Dermis blood vessel endothelial cell (primary cell): ENCODE results near the gene SIPA1. TPM values are rescaled to one million over a fixed set of nuclear protein-coding genes. Genes with fewer than 3 reads are reported as not detected.
A peak's percentile ranks its signal among the peaks of the same experiment; 100 is the strongest.

Source experiments
- DNase-seq: peaks from one replicate; pipeline ENCODE4 v3.0.0; 2010
- total RNA-seq: library from RNA; depleted of rRNA; stranded (reverse); fragments of >200 nt; gene quantifications from 2 replicates; pipeline ENCODE4 v1.2.3, GENCODE V29; 2014

Gene SIPA1
- total RNA-seq, 1 donor from 2014 or later = 72.2 TPM

DNA sequence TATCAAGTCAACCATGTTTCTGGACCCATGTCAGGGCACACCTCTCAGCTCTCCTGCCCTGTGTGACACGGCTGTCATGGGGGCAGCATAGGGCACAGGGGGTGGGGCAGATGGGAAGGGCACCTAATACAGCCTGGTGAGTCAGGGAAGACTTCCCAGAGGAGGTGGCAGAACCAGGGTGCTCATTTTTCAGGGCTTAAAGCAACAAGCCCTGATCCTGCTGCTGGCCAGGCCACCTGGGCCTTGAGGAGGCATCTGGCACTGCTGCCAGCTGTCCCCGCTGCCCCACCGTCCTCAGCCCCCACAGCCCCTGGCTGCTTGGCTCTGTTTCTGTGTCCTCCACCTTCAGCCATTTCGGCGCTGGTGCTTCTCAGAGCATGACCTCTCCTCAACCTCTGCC lies 28.2 kb upstream of the SIPA1 start:
- DNase-seq = no peak

DNA sequence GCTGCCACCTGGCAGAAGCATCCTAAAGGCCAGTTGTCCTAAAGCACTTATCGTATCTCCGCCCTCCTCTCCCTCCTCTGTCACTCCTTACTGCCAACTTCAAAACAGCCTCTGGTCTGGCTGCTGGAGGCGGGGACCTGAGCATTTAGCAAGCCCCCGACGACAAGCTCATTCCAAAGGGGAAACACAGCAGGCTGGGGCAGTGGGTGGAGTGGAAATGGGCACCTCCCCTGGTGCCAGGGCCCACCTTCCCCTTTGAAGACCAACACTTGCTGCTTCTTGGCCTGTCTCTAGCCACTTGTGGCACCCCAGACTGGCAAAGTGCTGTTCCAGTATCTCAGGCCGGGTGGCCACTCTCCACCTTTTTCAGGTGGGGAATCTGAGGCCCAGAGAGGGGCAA lies 27.5 kb upstream of the SIPA1 start:
- DNase-seq = no peak

DNA sequence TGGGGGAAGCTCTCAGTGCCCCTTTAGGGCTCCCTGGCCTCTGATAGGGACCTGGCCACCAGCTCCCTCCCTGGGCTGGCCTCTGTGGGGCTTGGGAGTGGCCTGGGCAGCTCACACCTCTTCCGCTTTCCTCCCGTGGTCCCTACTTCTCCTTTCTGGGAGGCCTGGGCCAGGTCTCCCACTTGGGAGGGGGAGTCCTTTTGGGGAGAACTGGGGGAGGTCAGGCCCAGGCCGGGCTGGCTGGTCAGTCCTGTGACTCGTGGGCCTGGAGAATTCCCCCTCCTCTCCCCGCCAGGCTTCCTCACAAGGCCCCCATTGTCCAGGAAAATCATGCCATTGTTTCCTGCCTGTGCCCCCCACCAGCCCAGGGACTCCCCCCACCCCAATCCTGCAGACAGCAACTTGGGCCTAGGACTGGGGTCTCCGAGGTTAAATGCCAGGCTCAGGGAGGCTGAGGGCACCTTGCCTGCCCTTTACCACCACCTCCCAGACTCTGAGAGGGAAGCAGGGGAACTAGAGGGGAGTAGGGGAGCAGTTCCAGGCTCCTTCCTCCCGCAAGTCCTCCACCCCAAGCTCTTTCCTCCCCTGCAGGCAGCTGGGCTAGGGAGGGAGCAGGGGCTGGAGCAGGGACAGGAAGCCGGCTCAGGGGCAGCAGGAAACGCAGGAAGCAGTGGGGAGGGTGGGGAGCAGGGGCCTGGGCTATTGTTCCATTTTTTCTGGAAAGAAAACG lies 26.7 kb upstream of the SIPA1 start:
- DNase-seq = peak; percentile 93

- peak; percentile 85 for DNase-seq
Observed at GRCh38 chr11:65611758-65612603, 25.9 kb upstream of the SIPA1 start.

DNA sequence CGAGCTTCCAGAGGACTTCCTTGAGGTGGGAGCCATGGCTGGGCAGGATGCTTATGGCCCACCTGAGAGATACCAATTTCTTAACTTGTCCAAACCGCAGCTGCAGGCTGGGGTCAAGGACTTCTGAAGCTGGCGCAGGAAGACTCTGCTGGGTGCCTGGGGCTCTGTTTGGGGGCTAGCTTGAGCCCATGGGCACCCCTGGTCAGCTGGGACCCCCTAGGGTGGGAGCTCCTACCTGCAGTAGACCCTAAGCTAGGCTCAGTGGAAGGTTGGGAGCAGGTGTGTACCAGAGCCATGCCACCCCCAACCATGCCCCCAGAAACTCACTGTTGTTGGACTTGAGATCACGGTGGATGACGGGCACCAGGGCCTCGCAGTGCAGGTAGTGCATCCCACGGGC lies 25.2 kb upstream of the SIPA1 start:
- DNase-seq = no peak

DNA sequence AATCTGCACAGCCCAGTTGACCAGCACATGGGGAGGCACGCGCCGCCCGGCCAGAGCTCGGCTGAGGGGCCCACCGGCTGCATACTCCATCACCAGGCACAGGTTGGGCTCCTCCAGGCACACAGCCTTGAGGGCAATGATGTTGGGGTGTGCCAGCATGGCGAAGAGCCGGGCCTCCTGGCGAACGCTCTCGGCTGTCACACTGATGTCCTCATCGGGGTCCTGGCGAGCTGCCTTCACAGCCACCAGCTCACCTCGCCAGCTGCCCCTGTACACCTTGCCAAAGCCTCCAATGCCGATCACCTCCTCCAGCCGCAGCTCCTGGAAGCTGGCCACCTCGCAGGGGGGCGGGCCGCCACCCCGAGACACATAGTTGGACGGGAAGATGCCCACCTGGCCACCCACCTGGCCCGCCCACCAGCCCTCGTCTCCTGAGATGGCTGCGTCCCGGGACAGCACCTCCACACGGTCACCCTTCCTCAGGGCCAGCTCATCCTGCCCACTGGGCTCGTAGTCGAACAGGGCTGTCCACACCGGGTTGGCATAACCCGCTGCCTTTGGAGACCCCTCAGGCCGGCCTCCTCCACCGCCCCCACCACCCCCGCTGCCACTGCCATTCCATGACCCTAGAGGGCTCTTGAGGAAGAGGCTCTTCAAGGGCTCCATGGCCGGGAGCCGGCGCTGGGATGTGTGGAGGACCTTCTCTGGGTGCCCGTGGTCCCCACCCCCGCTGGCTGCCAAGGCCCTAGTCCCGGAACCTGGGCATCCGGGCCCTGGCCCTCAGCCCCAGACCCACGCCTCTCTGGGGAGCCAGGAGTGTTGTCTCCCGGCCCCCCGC lies 24.6 kb upstream of the SIPA1 start:
- peak; percentile 36 for DNase-seq

DNA sequence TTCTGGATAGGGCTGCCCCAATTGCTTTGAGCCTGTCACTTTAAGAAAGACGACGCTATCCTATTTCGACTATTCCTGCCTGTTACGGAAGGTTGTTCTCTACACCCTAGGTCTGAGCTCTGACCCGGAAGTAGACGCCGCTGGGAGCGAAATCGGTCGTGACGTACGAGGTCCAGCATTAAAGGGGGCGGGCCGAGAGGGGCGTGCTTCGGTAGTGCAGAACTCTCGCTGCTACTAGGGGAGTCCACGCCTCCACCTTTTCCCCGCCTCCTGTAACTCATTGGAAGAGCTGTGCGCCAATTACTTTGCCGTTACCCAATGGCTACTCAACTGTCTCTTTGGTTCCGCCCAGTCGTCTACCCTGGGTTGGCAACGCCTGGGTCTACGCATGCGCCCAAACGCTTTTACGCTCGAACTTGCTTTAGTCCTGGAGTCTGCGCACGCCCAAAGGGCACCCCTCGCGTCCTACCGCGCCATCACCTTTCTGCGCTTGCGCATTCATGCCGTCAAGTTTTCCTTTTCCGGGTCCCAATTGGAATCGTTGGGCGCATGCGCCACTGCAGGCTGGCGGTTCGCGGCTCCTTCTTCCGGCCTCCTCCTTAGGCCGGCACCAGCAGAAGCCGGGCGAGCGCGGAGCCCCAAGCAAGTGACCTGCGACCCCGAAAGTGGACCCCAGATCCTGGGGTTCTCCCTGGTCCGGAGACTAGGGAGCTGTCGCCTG lies 22.5 kb upstream of the SIPA1 start, which contains the start of gene PCNX3:
TSS of gene PCNX3 (plus strand) at position 548 of the 721 bp plus-strand sequence. CDS start 536 bp downstream, outside the sequence.
- DNase-seq = peak; percentile 100

GRCh38 chr11:65615950-65616574 lies 21.8 kb upstream of the SIPA1 start:
- DNase-seq = peak; percentile 39

DNA sequence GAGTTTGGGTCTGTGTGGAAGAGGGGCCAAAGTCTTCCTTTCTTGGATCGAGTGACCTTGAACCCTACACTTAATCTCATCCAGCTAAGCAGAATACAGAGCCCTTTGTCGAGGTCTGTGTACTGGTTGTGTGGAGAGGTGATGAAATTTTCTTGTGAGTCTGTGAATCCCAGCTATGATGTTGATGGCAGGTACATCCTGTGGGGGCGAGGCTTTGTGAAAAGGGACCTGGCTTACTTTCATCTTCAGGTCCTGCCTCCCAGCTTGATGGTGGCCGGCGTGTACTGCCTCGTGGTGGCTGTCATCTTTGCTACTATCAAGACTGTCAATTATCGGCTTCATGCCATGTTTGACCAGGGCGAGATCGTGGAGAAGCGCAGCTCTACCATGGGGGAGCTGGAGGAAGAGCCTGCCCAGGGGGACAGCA lies 21.3 kb upstream of the SIPA1 start:
- DNase-seq = no peak

GRCh38 chr11:65617136-65617850 lies 20.6 kb upstream of the SIPA1 start:
- DNase-seq = no peak

GRCh38 chr11:65617990-65618751 lies 19.7 kb upstream of the SIPA1 start:
- no peak for DNase-seq

DNA sequence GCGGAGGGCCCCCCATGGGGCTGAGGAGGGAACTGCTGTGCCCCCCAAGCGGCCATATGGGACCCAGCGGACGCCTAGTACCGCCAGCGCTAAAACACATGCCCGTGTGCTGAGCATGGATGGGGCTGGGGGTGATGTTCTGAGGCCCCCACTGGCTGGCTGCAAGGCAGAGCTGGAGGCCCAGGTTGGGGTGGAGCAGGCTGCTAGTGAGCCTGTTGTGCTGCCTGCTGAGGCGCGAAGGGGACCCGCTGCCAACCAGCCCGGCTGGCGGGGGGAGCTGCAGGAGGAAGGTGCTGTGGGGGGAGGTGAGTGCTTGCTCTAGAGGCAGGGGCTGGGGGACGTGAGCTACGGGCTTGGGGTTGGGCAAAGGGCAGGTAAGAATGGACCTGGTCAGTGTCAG lies 19.1 kb upstream of the SIPA1 start:
- DNase-seq = no peak

- no peak for DNase-seq
Observed at GRCh38 chr11:65619281-65619928, 18.5 kb upstream of the SIPA1 start.

DNA sequence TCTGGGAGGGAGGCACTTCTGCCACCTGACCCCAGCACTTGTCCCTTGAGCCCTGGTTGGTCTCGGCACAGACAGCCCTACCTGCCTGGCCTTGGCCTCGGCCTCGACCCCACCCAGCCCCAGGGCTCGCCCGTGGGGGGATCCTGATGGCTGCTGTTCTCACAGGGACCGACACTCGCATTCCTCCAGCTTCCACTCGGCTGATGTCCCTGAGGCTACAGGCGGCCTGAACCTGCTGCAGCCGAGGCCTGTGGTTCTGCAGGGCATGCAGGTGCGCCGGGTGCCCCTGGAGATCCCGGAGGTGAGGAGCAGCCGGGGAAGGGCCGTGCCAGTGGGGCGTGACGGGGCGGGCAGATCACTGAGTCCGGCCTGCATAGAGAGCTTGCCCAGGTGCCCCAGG lies 17.2 kb upstream of the SIPA1 start:
- DNase-seq = no peak

DNA sequence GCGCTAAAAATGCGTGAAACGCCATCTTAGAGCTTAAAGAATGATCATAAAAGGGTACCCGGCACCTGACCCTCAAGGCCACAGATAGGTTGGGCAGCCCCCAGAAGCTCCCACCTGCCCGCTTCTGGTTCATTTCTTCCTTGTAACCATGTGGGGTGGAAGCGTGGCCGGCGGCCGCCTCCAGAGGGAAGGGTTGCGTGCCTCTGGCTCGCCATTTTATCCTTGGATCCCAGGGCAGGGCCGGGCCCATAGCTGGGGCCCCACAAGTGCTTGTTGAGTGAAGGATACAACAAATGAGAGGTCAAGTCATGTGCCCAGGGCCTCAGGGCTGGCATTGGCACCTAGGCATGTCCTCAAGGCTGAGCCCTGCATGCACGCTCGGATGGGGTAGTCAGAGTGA lies 16.4 kb upstream of the SIPA1 start:
- DNase-seq = no peak

DNA sequence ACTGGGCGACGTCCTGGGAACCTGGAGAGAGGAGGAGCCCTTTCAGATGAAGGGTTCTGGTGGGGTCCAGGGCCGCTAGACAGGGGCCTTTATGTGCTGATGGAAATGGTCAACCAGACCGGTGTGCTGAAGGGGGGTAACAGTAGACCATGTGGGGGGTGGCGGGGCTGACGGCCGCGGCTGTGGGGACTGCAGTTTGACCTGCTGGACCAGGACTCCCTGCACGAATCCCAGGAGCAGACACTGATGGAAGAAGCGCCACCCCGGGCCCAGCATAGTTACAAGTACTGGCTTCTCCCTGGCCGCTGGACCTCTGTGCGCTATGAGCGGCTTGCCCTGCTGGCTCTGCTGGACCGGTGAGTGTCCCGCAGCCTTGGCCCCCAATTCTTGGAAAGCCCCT lies 15.9 kb upstream of the SIPA1 start:
- DNase-seq = no peak

GRCh38 chr11:65623177-65623576 lies 14.7 kb upstream of the SIPA1 start:
- no peak for DNase-seq

- DNase-seq = no peak
Observed at GRCh38 chr11:65623852-65624616, 13.9 kb upstream of the SIPA1 start.
